Upper lobe of right lung (tissue), 1 donor: ENCODE data around the gene KCNJ4. TPM values are rescaled to one million over a fixed set of nuclear protein-coding genes. Genes with fewer than 3 reads are reported as not detected.
"Not testable (repeated sequence)": the region's sequence is repeated elsewhere in the genome, so short reads cannot be mapped to it uniquely, and the experiment has no call there.

Experiments
- ATAC-seq: fragments of 200-7000 bp; cut with Tn5 transposase; one replicate; pipeline ENCODE4 v1.9.1; 2020; ENCODE audit warnings: mild to moderate bottlenecking, moderate library complexity
- DNase-seq: peaks from one replicate; pipeline ENCODE4 v3.0.0-alpha.2; 2020
- H3K27ac ChIP-seq: fragments of 200-600 bp; one replicate; pipeline ENCODE4 v1.8.0; 2022
- H3K27me3 ChIP-seq: fragments of 200-600 bp; one replicate; pipeline ENCODE4 v1.8.0; 2022; ENCODE audit warnings: mild to moderate bottlenecking
- H3K36me3 ChIP-seq: fragments of 200-600 bp; one replicate; pipeline ENCODE4 v1.8.0; 2022
- H3K4me1 ChIP-seq: fragments of 200-600 bp; one replicate; pipeline ENCODE4 v1.8.0; 2022
- H3K4me3 ChIP-seq: fragments of 200-600 bp; one replicate; pipeline ENCODE4 v1.8.0; 2022; ENCODE audit warnings: mild to moderate bottlenecking
- H3K9me3 ChIP-seq: fragments of 200-600 bp; one replicate; pipeline ENCODE4 v1.8.0; 2022
- CTCF ChIP-seq: fragments of 200-600 bp; IDR thresholded peaks from one replicate; pipeline ENCODE4 v1.8.0; 2022; ENCODE audit warnings: antibody characterized with exemption
- intact Hi-C: fragments of 100-400 bp; cut with DNase I; formaldehyde crosslinking; loops from one replicate; pipeline ENCODE4 v1.11.0; 2022
- total RNA-seq: library from RNA; stranded (reverse); fragmentation: NEBNext Ultra II Directional; extraction: Animal tissue kit (Norgen Biotek cat#: 25700); gene quantifications from one replicate; pipeline ENCODE4 v1.2.1, GENCODE V29; 2021
- donor health status: DM: no; HTN: yes; CAD: no; lungs with severe emphysema.

The KCNJ4 gene
- total RNA-seq, 1 donor from 2014 or later: not detected

GRCh38 chr22:38471237-38471636 is 16.2 kb upstream of the KCNJ4 start:
- no peaks in the 10 kb centered on the region for H3K9me3 ChIP-seq
- no peaks in the 10 kb centered on the region for H3K27me3 ChIP-seq
- no peak for TF ChIP-seq CTCF
- ATAC-seq: no peak
- H3K36me3 ChIP-seq: no peaks in the 10 kb centered on the region
- intact Hi-C loops: no loop called here
- peak; percentile 41 for DNase-seq
- no peak overlapping the region for H3K27ac ChIP-seq
- H3K4me3 ChIP-seq: no peak overlapping the region
- H3K4me1 ChIP-seq: peaks cover 6% of the 10 kb centered on the region

- DNase-seq: peak; percentile 25
These were observed 15.2 kb upstream of the KCNJ4 start for GRCh38 chr22:38470179-38470578.

GRCh38 chr22:38469306-38469781 is 14.3 kb upstream of the KCNJ4 start:
- Histone ChIP-seq H3K9me3 (no peaks in the 10 kb centered on the region), H3K27me3 (peaks cover 13% of the 10 kb centered on the region), H3K4me1 (peaks cover 6% of the 10 kb centered on the region), H3K36me3 (no peaks in the 10 kb centered on the region), H3K27ac (no peak overlapping the region), H3K4me3 (no peak overlapping the region)
- ATAC-seq (no peak), DNase-seq (no peak)
- TF ChIP-seq CTCF: no peak
- intact Hi-C loops: no loop called here

More at GRCh38 chr22:38470179-38470578, 15.2 kb upstream of the KCNJ4 start:
- intact Hi-C loops, H3K36me3 ChIP-seq, H3K4me3 ChIP-seq, ATAC-seq, H3K9me3 ChIP-seq, H3K4me1 ChIP-seq, H3K27me3 ChIP-seq, H3K27ac ChIP-seq: not testable (repeated sequence)

GRCh38 chr22:38468443-38469305 is 13.7 kb upstream of the KCNJ4 start:
- peak; percentile 64 for DNase-seq
- ATAC-seq: no peak
- H3K4me1 ChIP-seq: peaks cover 6% of the 10 kb centered on the region
- H3K9me3 ChIP-seq: no peaks in the 10 kb centered on the region
- TF ChIP-seq CTCF: peak; percentile 5
- no peak overlapping the region for H3K27ac ChIP-seq
- intact Hi-C loops: no loop called here
- H3K27me3 ChIP-seq: peaks cover 20% of the 10 kb centered on the region
- no peaks in the 10 kb centered on the region for H3K36me3 ChIP-seq
- H3K4me3 ChIP-seq: peak overlapping the region; percentile 63

GRCh38 chr22:38467904-38468442 is 13.0 kb upstream of the KCNJ4 start, which contains the start of gene KDELR3:
Gene KDELR3 (plus strand): TSS chr22:38468096. CDS start chr22:38468234, 138 bp downstream.
- peak; percentile 91 for ATAC-seq
- TF ChIP-seq CTCF: no peak
- DNase-seq: peak; percentile 86
- H3K4me1 ChIP-seq: peaks cover 6% of the 10 kb centered on the region
- intact Hi-C loops: no loop called here
- peak within 1 kb of the TSS; percentile 63 for H3K4me3 ChIP-seq
- no peaks in the 10 kb centered on the region for H3K9me3 ChIP-seq
- no peaks in the 10 kb centered on the region for H3K36me3 ChIP-seq
- peaks cover 27% of the 10 kb centered on the region for H3K27me3 ChIP-seq
- H3K27ac ChIP-seq: no peak within 1 kb of the TSS

- peak; percentile 69 for DNase-seq
- H3K4me1 ChIP-seq: peaks cover 6% of the 10 kb centered on the region
- no peaks in the 10 kb centered on the region for H3K36me3 ChIP-seq
- no peak for TF ChIP-seq CTCF
- H3K4me3 ChIP-seq: peak overlapping the region; percentile 63
- peaks cover 32% of the 10 kb centered on the region for H3K27me3 ChIP-seq
- ATAC-seq: peak; percentile 20
- intact Hi-C loops: no loop called here
- H3K9me3 ChIP-seq: no peaks in the 10 kb centered on the region
- H3K27ac ChIP-seq: no peak overlapping the region
These were observed 12.5 kb upstream of the KCNJ4 start for GRCh38 chr22:38467438-38467903.
